Colonic mucosa (tissue), 4 donors: Measurements from ENCODE around the gene IFFO2. TPM values are rescaled to one million over a fixed set of nuclear protein-coding genes. Genes with fewer than 3 reads are reported as not detected.

ENCODE experiments used
- DNase-seq: peaks from one replicate; pipeline ENCODE4 v3.0.0-alpha.2; 2020
- H3K27ac ChIP-seq: fragments of 200-600 bp; one replicate; pipeline ENCODE4 v1.8.0; 2021
- H3K27me3 ChIP-seq: fragments of 200-600 bp; one replicate; pipeline ENCODE4 v1.8.0; 2021
- H3K36me3 ChIP-seq: fragments of 200-600 bp; one replicate; pipeline ENCODE4 v1.8.0; 2021
- H3K4me1 ChIP-seq: fragments of 200-600 bp; one replicate; pipeline ENCODE4 v1.8.0; 2021; ENCODE audit warnings: mild to moderate bottlenecking
- H3K4me3 ChIP-seq: fragments of 200-600 bp; one replicate; pipeline ENCODE4 v1.8.0; 2021
- H3K9ac ChIP-seq, 2 donors: one replicate each; pipeline ENCODE4 v1.7.0; 2013; ENCODE audit warnings: control low read depth in 2 of 2, low read depth in 2 of 2, low read length in 2 of 2
- H3K9me3 ChIP-seq: fragments of 200-600 bp; one replicate; pipeline ENCODE4 v1.8.0; 2021
- CTCF ChIP-seq: fragments of 200-600 bp; IDR thresholded peaks from one replicate; pipeline ENCODE4 v1.8.0; 2022; ENCODE audit warnings: antibody characterized with exemption, mild to moderate bottlenecking
- intact Hi-C: fragments of 100-400 bp; cut with DNase I; formaldehyde crosslinking; loops from one replicate; pipeline ENCODE4 v1.14.1; 2022
- total RNA-seq, 2 donors: library from RNA; stranded (reverse); fragmentation: NEBNext Ultra II Directional in 1 of 2; extraction: Animal tissue kit (Norgen Biotek cat#: 25700) in 1 of 2; gene quantifications; one replicate each; pipeline ENCODE4 v1.2.1, GENCODE V29; 2021
- donor health status: healthy.
- donor health status: DM: no; HTN: no; CAD: no.
- donor health status: DM: no; HTN: no; CAD: no.

IFFO2 gene
- total RNA-seq, 2 donors from 2014 or later, result 5.6 to 14.0 TPM

GRCh38 chr1:18884727-18885126, 71.7 kb downstream of the IFFO2 start:
- no peaks in the 10 kb centered on the region for H3K4me1 ChIP-seq
- H3K36me3 ChIP-seq, result no peaks in the 10 kb centered on the region
- no peaks in the 10 kb centered on the region for H3K9me3 ChIP-seq
- intact Hi-C loops, result no loop called here
- no peak overlapping the region for H3K27ac ChIP-seq
- no peak overlapping the region for H3K4me3 ChIP-seq
- no peak overlapping the region for H3K9ac ChIP-seq
- no peaks in the 10 kb centered on the region for H3K27me3 ChIP-seq
- no peak for TF ChIP-seq CTCF
- no peak for DNase-seq

GRCh38 chr1:18884419-18884717, 72.1 kb downstream of the IFFO2 start:
- H3K36me3 ChIP-seq, result no peaks in the 10 kb centered on the region
- no peaks in the 10 kb centered on the region for H3K9me3 ChIP-seq
- H3K9ac ChIP-seq, result no peak overlapping the region
- H3K27me3 ChIP-seq, result no peaks in the 10 kb centered on the region
- intact Hi-C loops, result no loop called here
- H3K27ac ChIP-seq, result no peak overlapping the region
- H3K4me3 ChIP-seq, result no peak overlapping the region
- peak; percentile 27 for TF ChIP-seq CTCF
- H3K4me1 ChIP-seq, result no peaks in the 10 kb centered on the region
- no peak for DNase-seq

- H3K27ac ChIP-seq, result no peak overlapping the region
- no peaks in the 10 kb centered on the region for H3K36me3 ChIP-seq
- no peaks in the 10 kb centered on the region for H3K9me3 ChIP-seq
- no peak overlapping the region for H3K4me3 ChIP-seq
- H3K4me1 ChIP-seq, result no peaks in the 10 kb centered on the region
- no peak overlapping the region for H3K9ac ChIP-seq
- peak; percentile 67 for DNase-seq
- peak; percentile 90 for TF ChIP-seq CTCF
- intact Hi-C loops, result no loop called here
- H3K27me3 ChIP-seq, result no peaks in the 10 kb centered on the region
These were observed 72.6 kb downstream of the IFFO2 start for GRCh38 chr1:18883636-18884418.

- Histone ChIP-seq H3K27ac (no peak overlapping the region), H3K9me3 (no peaks in the 10 kb centered on the region), H3K27me3 (no peaks in the 10 kb centered on the region), H3K4me1 (no peaks in the 10 kb centered on the region), H3K36me3 (no peaks in the 10 kb centered on the region), H3K9ac (no peak overlapping the region), H3K4me3 (no peak overlapping the region)
- no peak for DNase-seq
- TF ChIP-seq CTCF, result no peak
- intact Hi-C loops, result no loop called here
These were observed 73.4 kb downstream of the IFFO2 start for GRCh38 chr1:18883079-18883478.

GRCh38 chr1:18882486-18882885, 74.0 kb downstream of the IFFO2 start:
- no peaks in the 10 kb centered on the region for H3K27me3 ChIP-seq
- no peaks in the 10 kb centered on the region for H3K4me1 ChIP-seq
- no peak for TF ChIP-seq CTCF
- intact Hi-C loops, result no loop called here
- H3K9me3 ChIP-seq, result no peaks in the 10 kb centered on the region
- no peak overlapping the region for H3K4me3 ChIP-seq
- H3K9ac ChIP-seq, result no peak overlapping the region
- no peaks in the 10 kb centered on the region for H3K36me3 ChIP-seq
- no peak for DNase-seq
- H3K27ac ChIP-seq, result no peak overlapping the region
